Mononuclear cell (primary cell): ENCODE measurements around the gene KCNK6. TPM values are rescaled to one million over a fixed set of nuclear protein-coding genes. Genes with fewer than 3 reads are reported as not detected.

Experiments used
- H3K27me3 ChIP-seq: 2 replicates; pipeline ENCODE4 v1.6.0; 2011; ENCODE audit warnings: low read length, control low read depth; ENCODE audit not compliant: insufficient read depth
- H3K4me1 ChIP-seq: 2 replicates; pipeline ENCODE4 v1.5.1; 2011; ENCODE audit warnings: mild to moderate bottlenecking, low read length, control low read depth; ENCODE audit not compliant: insufficient read depth
- H3K4me3 ChIP-seq: 2 replicates; pipeline ENCODE4 v1.5.1; 2011; ENCODE audit warnings: mild to moderate bottlenecking, low read length, moderate library complexity
- H3K9me3 ChIP-seq: 2 replicates; pipeline ENCODE4 v1.5.1; 2011; ENCODE audit warnings: low read depth, mild to moderate bottlenecking, control low read depth, low read length
- total RNA-seq: library from RNA; depleted of rRNA; stranded (reverse); fragments of >200 nt; gene quantifications from one replicate; pipeline ENCODE4 v1.2.3, GENCODE V29; 2012

The KCNK6 gene
- total RNA-seq, 1 donor, result 3.8 TPM

DNA sequence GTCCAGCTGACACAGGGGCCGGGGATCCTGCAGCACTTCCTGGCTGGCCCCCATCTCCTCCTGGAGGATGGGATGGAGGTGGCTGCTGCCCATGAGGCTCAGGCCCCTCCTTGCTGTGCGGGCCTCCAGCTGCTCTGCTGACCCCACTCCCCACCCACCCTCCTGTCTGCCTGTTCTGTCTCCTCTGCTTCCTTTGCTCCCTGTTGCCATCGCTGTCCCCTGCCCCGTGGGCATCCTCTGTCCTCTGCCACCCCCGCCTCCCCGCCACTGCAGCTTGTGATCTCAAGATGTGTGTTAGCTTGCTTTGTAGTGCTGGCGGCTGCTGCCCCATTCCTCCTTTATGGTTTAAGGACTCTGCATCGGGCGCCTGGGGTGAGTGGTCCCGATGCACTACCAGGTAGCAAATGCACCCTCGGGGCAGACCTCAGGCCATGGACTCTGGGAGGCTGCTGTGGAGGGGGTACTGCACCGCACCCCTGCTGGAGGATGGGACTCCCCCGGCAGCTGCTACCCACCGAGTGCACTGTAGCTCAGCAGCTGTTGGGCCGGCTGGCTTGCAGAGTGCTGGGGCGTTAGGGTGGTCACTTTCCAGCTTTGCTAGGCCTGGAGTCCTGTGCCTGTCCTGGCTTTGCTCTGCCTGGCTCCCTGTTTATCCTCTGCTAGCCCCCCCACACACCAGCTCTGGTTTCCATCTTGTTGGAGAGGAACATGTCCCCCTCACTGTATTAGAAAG is 31.4 kb upstream of the KCNK6 start:
- Histone ChIP-seq H3K4me1 (peaks cover 40% of the 10 kb centered on the region), H3K4me3 (no peak overlapping the region), H3K9me3 (no peaks in the 10 kb centered on the region), H3K27me3 (no peaks in the 10 kb centered on the region)

DNA sequence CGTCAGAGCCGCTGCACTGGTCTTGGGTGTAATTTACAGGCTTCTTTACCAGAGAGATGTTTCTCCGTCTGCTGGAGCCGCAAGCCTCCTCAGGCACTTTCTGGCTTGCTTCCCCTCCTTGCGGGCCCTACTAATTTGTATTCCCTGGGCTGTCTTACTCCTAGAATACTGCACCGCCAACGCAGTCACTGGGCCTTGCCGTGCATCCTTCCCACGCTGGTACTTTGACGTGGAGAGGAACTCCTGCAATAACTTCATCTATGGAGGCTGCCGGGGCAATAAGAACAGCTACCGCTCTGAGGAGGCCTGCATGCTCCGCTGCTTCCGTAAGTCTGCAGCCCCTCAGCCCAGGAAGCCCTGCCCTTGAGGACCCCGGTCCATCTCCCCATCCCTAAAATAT is 29.7 kb upstream of the KCNK6 start:
- Histone ChIP-seq H3K9me3 (no peaks in the 10 kb centered on the region), H3K4me1 (peaks cover 28% of the 10 kb centered on the region), H3K27me3 (no peaks in the 10 kb centered on the region), H3K4me3 (no peak overlapping the region)

DNA sequence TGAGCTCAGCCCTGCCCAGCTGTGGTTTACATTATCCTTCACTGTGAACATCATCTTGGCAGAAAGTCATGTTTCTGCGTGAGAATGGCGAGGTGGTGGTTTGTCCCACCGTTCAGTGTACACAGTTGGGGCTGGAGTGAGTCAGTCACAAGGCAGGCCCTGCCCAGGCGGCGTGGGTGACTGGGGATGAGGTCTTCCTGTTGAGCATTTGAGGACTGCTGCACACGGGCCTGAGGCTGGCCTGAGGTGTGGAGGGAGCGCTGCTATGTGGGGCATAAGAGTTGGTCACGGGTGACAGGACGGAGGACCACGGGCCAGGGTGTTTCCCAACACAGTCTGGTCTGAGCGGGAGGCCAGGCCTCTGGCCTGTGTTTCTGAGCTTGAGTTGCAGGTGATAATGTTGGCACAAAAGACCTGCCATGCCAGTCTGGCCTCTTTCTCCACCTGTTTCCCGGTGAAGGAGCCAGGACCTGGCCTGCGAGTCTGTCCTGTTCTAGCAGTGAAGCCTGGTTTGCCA is 29.0 kb upstream of the KCNK6 start:
- Histone ChIP-seq H3K4me3 (no peak overlapping the region), H3K27me3 (no peaks in the 10 kb centered on the region), H3K4me1 (peaks cover 25% of the 10 kb centered on the region), H3K9me3 (no peaks in the 10 kb centered on the region)

DNA sequence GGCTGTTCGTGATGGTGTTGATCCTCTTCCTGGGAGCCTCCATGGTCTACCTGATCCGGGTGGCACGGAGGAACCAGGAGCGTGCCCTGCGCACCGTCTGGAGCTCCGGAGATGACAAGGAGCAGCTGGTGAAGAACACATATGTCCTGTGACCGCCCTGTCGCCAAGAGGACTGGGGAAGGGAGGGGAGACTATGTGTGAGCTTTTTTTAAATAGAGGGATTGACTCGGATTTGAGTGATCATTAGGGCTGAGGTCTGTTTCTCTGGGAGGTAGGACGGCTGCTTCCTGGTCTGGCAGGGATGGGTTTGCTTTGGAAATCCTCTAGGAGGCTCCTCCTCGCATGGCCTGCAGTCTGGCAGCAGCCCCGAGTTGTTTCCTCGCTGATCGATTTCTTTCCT is 27.8 kb upstream of the KCNK6 start:
- H3K4me3 ChIP-seq, result no peak overlapping the region
- H3K27me3 ChIP-seq, result no peaks in the 10 kb centered on the region
- H3K9me3 ChIP-seq, result no peaks in the 10 kb centered on the region
- peaks cover 20% of the 10 kb centered on the region for H3K4me1 ChIP-seq

DNA sequence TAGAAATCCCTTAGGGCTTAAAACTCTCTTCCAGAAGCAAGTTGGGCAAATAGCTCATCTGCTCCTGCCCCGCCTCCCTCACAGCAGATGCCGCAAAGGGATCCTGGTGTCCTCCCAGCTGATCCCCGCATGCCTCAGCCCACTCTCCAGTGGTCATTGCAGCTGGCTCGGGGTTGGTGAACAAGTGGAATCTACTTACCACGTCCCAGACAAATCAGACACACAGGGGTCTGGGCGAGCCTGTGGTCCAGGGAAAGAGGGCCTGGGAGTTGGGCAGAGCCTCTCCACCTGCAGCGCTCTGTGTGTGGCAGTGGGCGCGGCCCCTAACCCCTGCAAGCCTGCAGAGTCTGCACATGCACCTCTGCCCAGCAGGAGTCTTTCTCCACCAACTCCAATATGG is 26.4 kb upstream of the KCNK6 start:
- H3K4me3 ChIP-seq, result no peak overlapping the region
- no peaks in the 10 kb centered on the region for H3K27me3 ChIP-seq
- no peaks in the 10 kb centered on the region for H3K9me3 ChIP-seq
- H3K4me1 ChIP-seq, result peaks cover 6% of the 10 kb centered on the region

DNA sequence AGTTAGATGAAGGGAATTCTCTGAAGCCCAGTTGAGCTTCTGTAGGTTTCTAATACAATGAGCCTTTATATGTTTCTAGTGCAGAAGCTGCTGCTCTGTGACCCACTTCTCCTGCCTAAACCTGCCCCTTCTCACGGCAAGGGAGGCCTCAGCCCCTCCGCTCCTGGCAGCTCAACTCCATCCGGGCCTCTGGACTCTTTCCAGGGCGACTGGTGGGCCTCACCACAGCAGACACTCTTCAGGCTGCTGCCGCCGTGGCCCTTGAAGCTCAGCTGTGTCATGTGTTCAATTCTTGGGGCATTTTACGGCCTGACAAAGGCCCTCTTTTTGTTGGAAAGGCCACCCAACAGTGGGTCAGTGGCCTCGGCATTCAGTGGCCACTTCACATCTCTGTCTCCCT is 25.6 kb upstream of the KCNK6 start:
- no peak overlapping the region for H3K4me3 ChIP-seq
- no peaks in the 10 kb centered on the region for H3K4me1 ChIP-seq
- no peaks in the 10 kb centered on the region for H3K9me3 ChIP-seq
- no peaks in the 10 kb centered on the region for H3K27me3 ChIP-seq

DNA sequence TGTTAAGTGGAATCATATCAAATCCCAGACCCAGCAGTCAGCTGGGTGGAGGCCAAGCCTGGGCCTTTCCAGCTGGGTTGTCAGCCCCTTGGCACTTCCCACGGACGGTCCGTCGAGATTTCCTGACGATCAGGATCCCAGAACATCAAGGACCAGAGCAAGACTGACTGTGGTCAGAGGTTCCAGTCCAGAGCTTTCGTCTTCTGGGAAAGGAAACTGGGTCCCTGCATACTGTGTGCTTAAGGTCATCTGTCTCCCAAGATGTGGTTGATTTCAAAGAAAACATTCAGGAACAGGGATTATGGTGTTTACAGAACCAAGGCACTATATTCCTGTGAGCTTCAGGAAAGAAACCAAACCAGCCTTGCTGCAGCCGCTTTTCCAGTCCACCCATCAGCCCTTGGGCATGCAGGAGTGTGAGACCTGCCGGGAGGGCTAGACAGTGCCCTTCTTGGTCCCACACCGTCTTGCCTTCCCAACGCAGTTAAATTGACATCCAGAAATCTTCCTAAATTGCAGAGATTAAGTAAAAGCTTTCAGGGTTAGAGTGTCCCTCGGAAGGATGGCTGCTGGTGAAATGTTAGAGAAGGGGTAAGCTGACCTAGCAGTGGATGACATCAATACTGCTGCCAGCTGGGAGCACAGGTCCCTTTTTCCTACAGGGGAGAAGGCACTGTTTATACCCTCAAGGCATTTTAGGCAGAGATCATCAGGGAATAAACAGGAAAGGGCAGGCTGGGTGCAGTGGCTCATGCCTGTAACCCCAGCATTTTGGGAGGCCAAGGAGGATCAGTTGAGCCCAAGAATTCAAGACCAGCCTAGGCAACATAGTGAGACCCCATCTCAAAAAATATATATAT is 20.6 kb upstream of the KCNK6 start:
- Histone ChIP-seq H3K27me3 (no peaks in the 10 kb centered on the region), H3K9me3 (no peaks in the 10 kb centered on the region), H3K4me3 (no peak overlapping the region), H3K4me1 (peaks cover 2% of the 10 kb centered on the region)

DNA sequence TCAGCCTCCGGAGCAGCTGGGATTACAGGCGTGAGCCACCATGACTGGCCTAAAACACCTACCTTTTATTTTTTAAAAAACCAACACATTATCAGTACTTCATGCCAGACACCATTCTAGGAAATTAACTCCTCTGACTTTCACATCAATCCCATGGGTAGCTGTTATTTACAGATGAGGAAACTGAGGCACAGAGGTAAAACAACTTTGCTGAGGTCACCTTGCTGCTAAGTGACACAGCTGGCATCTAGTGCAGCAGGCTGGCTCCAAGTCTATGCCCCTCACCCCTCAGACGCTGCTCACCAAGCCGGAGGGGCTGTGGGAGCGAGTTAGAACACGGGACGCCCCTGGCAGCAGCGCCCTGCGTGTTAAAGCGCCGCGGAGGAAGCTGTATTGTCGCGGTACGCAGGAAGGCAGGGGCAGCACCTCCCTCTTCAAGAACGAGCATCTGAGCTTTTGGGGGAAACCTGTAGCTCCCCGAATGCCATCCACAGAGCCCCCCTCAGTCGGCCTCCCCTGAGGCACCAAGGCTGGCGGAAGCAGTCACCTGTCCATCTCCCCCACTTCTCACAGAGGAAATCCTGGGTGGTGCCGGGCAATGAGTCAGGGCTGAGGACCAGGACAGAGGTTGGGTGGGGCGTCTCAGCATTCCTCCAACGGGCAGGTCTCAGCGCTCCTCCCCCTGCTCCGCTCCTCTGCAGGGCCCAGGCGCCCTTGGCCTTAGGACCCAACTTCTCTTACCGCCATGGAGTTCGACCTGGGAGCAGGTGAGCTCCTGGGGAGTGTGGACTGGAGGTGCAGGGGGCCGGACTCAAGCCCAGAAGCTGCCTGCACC is 15.9 kb upstream of the KCNK6 start, which contains the start of gene C19orf33:
Gene C19orf33, plus strand, starts transcription at position 735 of the 835 bp plus-strand sequence. Its CDS starts 11 bp downstream, at position 746.
- no peak within 1 kb of the TSS for H3K4me3 ChIP-seq
- H3K9me3 ChIP-seq, result no peaks in the 10 kb centered on the region
- H3K4me1 ChIP-seq, result peaks cover 5% of the 10 kb centered on the region
- no peaks in the 10 kb centered on the region for H3K27me3 ChIP-seq

DNA sequence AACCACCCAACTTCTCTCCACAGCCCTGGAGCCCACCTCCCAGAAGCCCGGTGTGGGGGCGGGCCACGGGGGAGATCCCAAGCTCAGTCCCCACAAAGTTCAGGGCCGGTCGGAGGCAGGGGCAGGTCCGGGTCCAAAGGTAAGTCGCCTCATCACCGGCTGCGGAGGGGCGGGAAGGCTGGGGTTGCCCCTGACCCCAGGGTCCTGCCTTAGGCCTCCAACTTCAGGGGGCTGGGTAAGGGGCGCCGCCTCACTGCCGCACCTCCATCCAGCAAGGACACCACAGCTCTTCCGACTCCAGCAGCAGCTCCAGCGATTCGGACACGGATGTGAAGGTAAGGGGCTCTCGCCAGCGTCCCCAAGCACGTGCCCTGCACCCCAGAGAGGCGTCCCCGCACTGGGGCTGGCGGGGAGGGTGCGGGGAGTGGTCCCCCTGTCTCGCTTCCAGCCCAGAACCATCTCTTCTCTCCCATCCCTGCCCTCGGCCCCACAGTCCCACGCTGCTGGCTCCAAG is 15.2 kb upstream of the KCNK6 start:
- Histone ChIP-seq H3K4me1 (peaks cover 5% of the 10 kb centered on the region), H3K9me3 (no peaks in the 10 kb centered on the region), H3K4me3 (no peak overlapping the region), H3K27me3 (no peaks in the 10 kb centered on the region)

DNA sequence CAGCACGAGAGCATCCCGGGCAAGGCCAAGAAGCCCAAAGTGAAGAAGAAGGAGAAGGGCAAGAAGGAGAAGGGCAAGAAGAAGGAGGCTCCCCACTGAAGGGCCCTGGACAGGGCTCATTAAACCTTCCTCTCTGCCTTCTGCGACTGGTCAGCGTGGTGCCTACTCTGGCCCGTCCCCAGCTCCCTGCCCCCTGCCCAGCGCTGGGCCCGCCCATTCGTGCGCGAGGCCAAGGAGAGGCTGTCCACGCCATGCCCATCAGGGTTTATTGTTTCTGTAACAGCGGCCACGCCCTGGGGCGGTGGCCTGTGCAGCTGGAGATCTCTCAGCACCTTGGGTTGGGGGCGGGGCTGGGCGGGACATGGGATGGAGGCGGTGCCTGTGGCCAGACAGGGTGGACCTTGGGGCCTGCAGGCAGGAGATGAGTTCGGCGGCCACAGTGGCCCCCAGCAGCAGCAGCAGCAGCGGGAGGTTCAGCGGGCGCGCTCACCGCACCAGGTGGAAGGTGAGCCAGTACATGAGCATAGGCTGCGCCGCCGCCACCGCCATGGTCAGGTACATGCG is 14.7 kb upstream of the KCNK6 start:
- Histone ChIP-seq H3K9me3 (no peaks in the 10 kb centered on the region), H3K4me1 (peaks cover 5% of the 10 kb centered on the region), H3K4me3 (no peak overlapping the region), H3K27me3 (no peaks in the 10 kb centered on the region)

DNA sequence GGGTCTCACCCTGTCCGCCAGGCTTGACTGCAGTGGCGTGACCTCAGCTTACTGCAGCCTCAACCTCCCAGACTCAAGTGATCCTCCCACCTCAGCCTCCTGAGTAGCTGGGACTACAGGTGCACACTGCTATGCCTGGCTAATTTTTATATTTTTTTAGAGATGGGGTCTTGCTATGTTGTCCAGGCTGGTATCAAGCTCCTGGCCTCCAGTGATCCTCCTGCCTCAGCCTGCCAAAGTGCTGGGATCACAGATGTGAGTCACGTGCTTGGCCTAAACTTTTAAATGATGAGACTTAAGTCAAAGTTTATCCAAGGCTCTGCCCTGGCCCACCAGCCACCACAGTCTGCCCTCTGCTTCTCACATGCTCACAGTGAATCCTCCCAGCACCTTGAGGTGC is 13.4 kb upstream of the KCNK6 start:
- no peak overlapping the region for H3K4me3 ChIP-seq
- H3K4me1 ChIP-seq, result peaks cover 5% of the 10 kb centered on the region
- no peaks in the 10 kb centered on the region for H3K9me3 ChIP-seq
- H3K27me3 ChIP-seq, result no peaks in the 10 kb centered on the region

DNA sequence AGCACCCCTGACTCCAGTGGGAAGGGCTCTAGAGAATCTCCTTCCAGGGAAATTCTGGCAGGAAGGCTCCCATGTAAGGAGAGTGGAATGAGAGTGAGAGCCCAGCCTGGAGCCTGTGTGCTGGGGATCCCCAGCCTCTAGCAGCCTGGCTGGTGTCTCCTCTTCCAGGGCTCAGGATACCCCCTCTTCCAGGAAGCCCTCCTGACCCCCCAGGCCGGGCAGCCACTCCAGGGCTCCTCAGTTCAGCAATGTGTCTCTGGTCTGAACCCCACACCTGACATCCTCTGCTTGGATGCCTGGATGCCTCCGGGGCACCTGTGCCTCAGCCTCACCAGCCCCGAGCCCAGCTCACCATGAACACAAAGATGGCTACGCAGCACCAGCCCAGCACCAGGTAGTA is 12.6 kb upstream of the KCNK6 start:
- peaks cover 5% of the 10 kb centered on the region for H3K4me1 ChIP-seq
- H3K9me3 ChIP-seq, result no peaks in the 10 kb centered on the region
- no peaks in the 10 kb centered on the region for H3K27me3 ChIP-seq
- H3K4me3 ChIP-seq, result no peak overlapping the region

DNA sequence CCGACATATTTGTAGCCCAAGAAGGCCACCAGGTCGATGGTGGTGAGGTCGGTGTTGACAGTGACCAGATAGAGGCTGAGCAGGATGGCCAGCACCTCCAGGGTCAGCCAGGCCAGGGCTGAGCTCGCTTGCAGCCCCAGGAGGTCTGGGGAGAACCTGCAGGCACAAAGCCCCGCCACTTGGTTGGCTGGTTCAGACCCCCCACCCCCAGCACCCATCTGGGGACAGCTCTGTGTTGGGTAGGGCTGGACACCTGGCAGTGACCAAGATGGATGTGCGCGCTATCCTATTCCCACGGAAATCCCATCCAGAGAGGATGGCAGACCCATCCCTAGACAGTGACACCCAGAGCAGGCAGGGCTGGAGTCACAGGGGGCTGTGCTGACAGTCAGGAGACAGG is 12.0 kb upstream of the KCNK6 start:
- Histone ChIP-seq H3K4me1 (peaks cover 10% of the 10 kb centered on the region), H3K9me3 (no peaks in the 10 kb centered on the region), H3K27me3 (no peaks in the 10 kb centered on the region), H3K4me3 (no peak overlapping the region)

DNA sequence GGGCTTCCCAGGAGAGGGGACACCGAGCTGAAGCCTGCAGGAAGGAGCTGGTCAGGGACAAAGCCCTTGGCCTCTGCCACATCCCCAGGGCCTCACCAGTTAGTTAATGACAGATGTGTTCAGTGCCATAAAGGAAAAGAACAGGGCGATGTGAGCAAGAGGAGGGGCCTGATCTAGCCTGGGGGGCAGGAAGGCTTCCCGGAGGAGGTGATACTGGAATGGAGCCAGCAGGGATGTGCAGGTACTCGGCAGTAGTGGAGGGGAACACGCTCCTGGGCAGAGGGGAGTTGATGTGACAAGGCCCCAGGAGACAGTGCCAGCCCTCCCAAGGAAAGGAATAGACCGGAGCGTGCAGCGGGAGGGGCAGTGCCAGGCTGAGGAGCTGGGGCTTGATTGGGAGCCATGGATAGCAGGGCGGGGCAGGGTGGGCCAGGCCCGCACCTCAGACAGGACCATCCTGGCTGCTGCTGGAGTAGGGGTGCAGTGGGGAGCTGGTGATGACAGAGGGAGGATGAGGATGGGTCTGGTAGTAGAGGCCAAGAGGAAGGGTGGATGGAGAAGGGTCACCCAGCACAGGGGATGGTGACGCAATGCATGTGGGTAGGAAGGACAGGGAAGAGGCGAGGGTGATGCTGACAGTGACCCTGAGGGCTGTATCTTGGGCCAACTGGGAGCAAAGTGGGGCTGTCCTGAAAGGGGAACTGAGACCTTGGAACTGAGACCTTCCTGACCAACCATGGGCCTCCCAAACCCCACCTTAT is 11.5 kb upstream of the KCNK6 start:
- Histone ChIP-seq H3K27me3 (no peaks in the 10 kb centered on the region), H3K9me3 (no peaks in the 10 kb centered on the region), H3K4me1 (peaks cover 14% of the 10 kb centered on the region), H3K4me3 (no peak overlapping the region)
